NOMO-1 treated with dmso at 0.1 percent for 144 hours (cell line): ENCODE data around the gene ARID3A.

Source experiments
- DNase-seq: peaks from one replicate; lab custom pipeline; 2025; ENCODE audit not compliant: unreplicated experiment; lab: John Stamatoyannopoulos, UW

The ARID3A gene

DNA sequence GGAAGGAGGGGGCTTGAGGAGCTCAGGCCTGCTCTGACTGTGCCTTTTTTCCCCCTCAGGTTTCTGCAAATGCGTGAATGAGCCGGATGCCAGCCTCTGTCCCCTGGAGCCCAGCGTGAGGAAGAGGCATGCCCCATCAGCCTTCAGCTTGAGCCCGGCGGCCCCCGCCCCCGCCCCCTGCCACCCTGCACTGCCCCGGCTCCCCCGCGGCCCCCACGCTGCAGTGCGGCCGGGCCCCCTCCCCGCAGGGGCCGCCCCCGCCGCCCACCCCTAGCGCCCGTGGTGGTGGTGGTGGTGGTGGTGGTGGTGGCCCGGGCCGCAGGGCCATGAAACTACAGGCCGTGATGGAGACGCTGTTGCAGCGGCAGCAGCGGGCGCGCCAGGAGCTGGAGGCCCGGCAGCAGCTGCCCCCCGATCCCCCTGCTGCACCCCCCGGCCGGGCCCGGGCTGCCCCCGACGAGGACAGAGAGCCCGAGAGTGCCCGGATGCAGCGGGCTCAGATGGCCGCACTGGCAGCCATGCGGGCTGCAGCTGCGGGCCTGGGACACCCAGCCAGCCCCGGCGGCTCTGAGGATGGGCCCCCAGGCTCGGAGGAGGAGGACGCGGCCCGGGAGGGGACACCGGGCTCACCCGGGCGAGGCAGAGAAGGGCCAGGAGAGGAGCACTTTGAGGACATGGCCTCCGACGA, 3.5 kb downstream of the ARID3A start:
- no peak for DNase-seq

DNA sequence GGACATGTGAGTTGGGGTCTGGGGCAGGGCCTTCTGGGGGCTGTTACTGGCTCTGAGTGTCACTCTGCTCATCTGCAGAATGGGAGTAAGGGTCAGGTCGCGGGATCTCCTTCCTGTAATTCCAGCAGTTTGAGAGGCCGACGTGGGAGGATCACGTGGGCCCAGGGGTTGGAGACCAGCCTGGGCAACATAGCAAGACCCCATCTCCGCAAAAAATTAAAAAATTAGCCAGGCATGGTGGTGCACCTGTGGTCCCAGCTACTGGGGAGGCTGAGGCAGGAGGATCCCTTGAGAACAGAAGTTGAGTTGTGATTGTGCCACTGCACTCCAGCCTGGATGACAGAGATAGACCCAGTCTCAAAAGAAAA, 4.0 kb downstream of the ARID3A start:
- DNase-seq = no peak

DNA sequence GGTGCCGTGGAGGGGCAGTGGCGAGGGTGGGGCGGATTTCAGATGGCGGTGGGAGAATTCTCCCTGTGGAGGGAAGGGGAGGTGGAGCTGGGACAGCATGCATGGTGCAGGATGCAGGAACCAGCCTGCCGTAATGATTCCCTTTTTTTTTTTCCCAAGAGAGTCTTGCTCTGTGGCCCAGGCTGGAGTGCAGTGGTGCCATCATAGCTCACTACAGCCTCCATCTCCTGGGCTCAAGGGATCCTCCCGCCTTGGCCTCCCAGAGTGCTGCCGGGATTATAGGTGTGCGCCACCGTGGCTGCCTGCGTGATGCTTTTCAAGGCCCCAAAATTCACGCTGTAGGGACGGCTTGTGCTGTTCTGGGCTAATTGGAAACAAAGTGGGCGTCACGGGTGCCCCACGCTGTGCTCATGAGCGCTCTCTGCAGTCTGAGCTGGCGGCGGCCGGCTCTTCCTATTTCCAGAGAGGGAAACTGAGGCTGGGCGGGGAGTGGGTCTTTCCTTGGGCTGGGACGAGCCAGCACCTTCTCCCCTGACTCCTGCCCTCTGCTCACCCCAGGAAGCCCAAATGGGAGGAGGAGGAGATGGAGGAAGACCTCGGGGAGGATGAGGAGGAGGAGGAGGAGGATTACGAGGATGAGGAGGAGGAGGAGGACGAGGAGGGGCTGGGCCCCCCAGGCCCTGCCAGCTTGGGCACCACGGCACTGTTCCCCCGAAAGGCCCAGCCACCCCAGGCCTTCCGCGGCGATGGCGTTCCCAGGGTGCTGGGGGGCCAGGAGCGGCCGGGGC, 6.2 kb downstream of the ARID3A start:
- no peak for DNase-seq

DNA sequence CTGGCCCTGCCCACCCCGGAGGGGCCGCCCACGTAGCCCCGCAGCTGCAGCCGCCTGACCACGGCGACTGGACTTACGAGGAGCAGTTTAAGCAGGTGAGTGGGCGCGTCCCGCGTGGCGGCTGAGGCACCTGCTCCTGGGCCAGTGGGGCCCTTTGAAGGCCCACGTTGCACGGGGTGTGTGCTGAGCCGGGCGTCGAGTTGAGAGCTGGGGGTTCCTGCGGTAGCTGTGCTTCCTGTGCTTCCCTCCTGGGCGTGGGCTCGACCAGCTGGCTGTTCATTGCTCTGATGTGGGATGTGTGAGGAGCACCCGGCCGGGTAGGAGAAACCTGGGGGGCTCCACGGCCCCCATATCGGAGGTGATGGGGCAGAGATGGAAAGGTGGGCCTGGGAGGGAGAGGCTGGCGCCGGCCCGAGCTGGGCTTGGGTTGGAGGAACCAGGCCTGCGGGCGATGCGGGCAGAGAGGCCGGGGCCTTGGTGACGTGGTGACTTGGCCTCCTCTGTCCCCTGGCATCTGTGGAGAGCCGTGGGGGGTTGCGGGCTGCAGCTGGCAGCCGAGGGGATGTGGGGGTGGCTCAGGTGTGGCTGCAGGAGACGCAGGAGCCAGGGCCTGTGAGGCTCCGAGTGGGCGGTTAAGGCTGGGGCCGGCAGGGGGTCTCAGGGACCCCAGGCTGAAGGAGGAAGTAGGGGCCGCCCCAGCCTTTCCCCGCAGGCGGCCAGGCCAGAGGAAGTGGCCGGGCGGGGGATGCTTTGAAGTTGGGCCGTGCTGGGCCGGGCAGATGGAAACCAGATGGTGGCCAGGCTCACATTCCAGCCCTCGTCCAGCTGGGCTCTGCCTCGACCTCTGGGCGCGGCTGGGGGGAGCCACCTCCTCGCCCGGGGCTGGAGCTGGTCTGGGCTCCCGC, 7.1 kb downstream of the ARID3A start:
- DNase-seq = no peak

DNA sequence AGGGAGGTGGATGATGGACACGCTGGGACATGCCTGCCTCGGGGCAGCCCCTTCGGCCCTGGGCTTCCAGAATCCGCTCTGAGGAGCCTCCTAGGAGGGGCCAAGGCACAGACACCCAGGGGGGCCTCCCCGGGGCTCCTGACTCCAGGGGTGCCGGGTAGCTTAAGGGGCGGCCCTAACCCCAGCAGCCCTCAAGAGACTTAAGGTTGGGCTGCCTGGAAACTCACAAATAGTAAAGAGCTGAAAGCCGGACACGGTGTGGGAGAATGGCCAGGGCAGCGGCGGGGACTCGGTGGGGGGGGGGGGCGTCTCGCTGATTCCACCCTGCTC, 7.7 kb downstream of the ARID3A start:
- no peak for DNase-seq

DNA sequence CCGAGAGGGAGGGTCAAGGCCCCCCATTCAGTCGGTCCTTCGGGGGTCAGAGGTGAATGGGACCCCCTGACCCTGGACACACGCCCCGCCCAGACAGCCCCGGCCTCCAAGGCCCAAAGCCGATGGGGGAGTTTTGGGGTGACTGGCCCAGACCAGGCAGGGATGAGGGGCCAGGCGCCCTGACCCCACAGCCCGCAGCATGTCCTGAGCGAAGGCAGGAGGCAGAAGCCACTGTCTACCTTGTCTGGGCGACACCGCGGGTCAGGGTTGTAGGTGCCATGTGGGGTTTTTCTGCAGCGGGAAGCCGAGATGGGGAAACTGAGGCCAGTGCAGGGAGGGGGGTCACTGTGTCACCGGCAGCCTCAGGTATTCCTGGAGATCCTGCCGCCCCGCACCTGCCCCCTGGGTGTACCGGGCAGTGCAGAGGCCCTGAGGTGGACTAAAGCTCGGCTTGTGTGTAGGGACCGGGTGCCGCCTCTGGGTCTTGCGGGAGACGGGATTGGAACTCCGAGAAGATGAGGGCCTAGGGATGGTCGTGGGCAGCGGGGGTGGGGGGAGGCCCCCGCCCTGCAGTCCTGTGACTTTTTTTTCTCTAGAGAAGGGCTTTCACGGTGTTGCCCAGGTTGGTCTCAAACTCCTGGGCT, 8.5 kb downstream of the ARID3A start:
- DNase-seq = no peak

DNA sequence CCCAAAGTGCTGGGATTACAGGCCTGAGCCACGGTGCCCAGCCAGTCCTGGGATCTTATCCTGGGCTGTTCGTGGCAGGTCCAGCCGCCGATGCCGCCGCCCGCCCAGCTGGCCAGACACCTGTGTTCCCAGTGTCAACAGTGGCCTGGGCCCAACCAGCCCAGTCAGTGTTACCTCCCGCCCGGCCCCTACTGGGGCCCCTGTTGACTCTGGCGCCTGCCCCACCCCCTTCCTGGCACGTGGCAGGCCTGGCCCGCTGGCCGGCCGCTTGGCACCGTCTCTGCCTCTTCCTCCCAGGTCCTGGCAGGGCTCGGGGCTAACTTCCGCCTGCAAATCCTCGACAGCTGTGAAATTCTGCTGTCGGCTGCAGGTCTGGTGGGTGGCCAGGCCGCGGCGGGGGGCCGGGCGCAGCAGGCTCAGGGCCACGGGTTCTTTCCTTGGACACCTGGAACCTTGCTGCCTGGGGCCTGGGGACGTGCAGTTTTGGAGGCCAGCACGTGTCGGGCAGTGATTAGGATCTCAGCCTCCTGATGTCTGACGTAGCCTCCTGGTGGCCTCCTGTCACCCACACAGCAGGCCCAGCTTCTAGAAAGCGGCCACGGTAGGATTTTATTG, 9.1 kb downstream of the ARID3A start:
- DNase-seq = no peak

DNA sequence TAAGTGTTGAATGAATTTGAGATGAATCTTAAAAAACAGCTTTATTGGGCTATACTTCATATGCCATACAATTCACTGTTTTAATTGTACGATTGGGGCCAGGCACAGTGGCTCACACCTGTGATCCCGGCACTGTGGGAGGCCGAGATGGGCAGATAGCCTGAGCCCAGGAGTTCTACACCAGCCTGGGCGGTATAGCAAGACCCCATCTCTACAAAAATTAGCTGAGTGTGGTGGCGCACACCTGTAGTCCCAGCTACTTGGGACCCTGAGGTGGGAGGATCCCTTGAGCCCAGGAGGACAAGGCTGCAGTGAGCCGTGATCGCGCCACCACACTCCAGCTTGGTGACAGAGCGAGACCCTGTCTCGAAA, 10.3 kb downstream of the ARID3A start:
- no peak for DNase-seq

DNA sequence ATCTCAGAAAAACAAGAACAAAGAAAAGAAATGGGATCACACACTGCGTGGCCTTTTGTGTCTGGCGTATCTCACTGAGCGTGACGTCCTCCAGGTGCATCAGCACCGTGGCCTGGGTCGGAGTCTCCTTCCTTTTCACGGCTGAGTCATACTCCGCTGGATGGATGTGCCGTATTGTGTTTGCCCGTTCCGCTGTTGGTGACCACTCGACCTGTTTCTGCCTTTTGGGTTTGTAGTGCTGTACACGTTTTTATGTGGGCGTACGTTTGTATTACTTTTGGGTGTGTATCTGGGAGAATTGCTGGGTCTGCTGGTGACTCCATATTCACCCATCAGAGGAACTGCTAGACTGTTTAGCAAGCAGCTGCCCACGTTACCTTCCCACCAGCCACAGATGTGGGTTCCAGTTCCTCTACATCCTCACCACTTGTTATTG, 11.4 kb downstream of the ARID3A start:
- DNase-seq = no peak

DNA sequence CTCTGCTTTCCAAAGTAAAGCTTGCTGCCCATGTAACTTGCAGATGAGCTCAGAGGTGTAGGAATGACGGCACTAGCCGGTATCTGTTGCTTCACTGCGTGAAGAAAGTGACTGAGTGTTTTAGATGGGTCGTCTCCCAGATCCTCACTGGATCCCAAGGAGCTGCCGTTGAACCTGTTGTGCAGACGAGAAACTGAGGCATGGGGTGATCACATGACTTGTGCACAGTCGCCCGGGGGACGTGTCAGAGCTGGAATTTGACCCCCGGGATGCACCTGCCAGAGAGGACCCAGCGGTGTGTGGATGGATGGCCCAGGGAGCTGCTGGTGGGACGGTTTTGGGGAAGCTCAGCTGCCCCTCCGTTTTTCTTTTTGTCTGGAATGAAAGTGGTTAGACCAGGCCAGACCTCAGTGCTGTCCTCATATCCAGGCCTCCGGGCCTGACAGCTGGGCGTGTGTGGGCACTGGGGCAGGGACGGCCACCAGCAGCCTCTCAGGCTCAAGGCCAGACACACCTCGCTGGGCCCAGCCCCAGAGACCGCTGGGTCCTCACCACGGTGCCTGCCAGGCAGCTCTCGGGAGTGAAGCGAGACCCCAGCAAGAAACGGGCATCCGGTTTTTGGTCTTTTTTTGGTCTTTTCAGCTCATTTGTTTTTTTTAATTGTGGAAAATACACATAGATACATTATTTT, 12.5 kb downstream of the ARID3A start:
- DNase-seq = no peak

DNA sequence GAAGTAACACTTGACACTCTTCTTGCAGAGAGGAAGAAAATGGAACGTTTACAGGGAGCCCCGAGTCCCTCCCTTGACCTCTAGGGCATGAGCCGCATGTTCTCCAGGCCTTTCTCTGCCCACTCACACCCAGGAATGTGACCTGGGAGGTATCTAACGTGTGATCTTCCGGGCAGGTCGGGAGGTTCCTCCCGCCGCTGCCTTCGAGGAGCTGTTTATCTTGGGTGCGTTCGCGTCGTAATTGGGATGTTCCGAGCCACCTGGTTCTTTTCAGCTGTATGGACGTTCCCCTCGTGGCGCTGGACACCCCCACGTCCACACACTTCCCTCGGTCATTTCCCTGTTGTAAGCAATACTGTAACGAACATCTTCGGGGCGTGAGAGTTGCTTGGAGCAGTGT, 13.6 kb downstream of the ARID3A start:
- DNase-seq = no peak

DNA sequence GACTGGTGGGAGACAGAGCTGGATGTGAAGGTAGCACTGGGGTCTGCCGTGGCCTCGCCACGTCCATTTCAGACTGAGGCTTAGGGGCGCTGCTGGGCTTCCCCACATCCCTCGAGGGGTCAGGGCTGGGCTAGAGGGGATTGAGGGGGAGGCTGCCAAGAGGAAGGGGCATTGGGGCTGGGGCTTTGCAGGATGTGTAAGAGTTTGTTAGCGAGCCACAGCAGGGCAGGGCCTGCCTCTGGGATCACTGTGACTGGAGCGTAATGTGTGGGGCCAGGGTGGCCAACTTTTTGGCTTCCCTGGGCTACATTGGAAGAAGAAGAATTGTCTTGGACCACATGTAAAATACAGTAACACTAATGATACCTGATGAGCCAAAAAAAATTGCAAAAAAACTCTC, 14.1 kb downstream of the ARID3A start:
- no peak for DNase-seq

DNA sequence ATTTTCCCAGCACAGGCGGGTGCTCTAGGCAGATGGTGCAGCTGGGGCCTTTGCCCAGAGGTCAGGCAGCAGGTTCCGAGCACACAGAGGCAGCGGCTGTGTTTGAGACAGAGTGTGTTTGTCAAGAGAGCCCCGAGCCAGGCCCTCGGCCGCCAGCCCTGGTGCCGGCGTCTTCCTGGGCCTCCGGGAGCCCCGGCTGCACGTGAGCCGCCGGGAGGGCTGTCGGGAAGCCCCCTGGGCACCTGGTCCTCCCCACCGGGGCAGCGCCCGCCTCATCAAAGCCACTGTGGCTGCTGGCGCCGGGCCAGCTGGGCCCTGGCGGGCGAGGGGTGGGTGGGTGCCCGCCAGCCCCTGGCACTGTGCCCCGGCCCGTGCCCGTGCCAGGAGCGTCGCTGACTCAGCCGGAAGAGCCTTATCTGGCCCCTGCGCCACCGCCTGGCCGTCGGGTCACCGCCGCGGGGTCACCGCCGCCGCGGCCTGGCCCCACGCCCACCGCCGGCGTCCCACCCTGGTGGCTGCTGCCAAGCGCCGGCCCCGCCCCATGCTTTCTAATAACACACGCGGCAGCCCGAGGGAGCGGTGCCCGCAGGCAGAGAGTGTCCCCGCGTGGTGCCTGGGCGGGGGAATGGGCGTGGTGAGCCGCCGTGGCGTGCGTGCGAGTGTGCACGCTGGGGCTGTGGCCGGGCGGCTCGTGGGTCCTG, 14.9 kb downstream of the ARID3A start:
- no peak for DNase-seq

DNA sequence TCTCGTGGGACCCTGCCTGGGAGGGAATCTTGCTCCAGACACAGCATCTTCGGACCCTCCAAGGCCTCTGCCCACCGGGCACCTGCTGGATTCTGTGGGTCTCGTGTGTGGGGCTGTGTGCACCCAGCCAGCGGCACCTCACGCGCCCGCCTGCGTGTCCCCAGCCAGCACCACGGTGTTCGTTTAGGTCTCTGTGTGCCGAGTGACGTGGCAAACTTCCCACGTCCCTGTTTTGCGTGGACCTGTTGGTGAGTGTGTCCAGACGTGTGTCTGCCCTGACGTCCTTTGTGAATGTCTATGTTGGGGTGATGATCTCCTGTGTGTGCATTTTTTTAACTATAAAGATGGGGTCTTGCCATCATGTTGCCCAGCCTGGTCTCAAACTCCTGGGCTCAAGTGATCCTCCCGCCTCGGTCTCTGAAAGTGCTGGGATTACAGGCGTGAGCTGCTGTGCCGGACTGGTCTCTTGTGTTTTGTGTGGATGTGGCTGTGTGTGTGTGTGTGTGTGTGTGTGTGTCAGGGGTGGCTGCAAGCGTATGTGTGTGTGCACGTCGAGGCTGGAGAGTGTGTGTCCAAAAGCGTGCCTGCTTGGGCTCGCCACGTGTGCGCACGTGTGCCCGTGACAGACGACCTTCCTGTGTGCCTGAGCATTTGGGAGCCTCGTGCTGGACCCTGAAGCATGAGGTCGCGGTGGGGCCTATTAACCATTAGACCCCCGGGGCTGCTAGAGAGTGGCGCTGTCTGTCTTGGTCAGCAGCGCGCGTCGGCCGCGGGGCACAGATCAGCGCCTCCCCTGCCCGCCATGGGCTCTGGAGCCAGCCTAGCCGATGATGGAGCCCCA, 15.7 kb downstream of the ARID3A start:
- no peak for DNase-seq

DNA sequence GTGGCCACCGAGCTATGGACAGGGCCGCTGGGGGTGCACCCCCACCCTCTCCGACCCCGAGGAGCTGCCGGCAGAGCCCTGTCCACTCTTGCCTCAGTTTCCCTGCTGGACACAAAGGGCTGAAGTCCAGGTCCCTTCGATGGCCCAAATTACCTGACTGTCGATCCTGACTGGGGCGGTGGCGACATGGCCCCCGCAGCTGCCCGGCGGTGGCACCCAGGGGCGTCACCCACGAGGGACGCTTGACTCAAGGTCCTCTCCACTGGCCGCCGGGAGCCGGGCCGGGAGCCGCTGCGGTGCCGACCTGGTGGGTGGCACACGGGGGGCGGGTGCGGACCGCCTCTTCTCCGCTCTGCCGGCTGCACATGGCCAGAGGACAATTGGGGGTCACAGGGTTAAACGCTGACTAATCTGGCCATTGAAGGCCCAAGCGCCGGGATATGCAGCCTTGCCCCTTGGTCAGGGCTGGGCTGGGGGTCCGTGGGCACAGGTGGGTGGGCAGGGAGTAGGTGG, 16.4 kb downstream of the ARID3A start:
- DNase-seq = no peak

DNA sequence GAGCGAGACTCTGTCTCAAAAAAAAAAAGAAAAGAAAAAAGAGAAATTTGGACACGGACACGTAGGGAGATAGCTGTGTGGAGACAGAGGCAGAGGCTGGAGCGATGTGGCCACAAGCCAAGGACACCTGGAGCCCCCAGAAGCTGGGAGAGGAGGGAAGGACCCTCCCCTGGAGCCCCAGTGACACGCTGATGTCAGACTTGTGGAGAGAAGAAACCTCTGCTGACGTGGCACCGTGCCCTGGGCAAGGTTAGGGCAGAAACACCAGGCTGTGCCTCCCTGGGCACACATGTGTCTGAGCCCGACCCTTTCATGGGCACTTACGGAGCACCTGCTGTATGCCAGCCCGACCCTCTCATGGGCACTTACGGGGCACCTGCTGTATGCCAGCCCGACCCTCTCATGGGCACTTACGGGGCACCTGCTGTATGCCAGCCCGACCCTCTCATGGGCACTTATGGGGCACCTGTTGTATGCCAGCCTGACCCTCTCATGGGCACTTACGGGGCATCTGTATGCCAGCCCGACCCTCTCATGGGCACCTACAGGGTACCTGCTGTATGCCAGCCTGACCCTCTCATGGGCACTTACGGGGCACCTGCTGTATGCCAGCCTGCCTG, 17.8 kb downstream of the ARID3A start:
- DNase-seq = no peak

DNA sequence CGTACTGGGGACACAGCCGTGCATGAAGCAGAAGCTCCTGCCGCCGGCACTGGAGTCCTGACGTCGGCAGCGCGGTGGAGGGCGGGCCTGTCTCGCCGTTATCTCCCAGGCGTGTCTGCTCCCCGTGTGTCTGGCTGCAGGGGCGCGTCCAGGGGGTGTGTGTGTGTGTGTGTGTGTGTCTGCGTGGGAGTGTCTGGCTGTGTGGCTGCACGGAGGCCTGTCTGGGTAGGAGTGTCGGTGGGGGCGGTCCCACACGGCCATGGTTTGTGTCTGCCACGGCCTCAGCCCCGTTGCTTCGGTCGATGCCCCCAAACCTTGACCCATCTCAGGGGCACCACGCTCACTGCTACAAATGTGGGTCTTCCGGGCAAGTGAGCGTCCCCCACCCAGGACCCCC, 18.3 kb downstream of the ARID3A start:
- no peak for DNase-seq

DNA sequence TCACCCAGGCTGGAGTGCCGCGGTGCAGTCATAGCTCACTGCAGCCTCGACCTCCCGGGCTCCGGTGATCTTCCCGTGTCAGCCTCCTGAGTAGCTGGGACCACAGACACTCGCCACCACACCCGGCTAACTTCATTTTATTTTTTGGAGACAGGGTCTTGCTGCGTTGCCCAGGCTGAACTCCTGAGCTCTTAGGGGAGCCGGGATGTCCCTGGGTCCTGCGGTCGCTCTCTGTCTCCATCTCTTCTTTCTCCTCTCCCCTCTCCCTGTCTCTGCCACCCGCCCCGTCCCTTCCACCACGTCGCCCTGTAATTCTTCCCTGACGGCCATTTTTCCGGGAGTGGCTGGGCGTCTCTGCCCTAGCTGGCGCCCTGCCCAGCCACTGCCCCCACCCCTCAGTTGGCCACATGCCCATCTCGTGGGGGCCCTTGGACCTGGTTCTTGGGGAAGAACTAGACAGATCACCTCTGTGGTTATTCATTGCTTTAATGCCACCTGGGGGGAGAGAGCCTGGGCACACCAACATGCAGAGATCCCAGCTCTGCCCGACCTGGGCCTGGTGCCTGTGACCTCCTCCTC, 18.9 kb downstream of the ARID3A start:
- DNase-seq = no peak
